ENCODE data around the gene MUC4. TPM values are rescaled to one million over a fixed set of nuclear protein-coding genes. Genes with fewer than 3 reads are reported as not detected.

Gene MUC4
- total and polyA plus RNA-seq, 2 experiments from 2014 or later = 1.3 TPM

- TF ChIP-seq, protein P1, sequence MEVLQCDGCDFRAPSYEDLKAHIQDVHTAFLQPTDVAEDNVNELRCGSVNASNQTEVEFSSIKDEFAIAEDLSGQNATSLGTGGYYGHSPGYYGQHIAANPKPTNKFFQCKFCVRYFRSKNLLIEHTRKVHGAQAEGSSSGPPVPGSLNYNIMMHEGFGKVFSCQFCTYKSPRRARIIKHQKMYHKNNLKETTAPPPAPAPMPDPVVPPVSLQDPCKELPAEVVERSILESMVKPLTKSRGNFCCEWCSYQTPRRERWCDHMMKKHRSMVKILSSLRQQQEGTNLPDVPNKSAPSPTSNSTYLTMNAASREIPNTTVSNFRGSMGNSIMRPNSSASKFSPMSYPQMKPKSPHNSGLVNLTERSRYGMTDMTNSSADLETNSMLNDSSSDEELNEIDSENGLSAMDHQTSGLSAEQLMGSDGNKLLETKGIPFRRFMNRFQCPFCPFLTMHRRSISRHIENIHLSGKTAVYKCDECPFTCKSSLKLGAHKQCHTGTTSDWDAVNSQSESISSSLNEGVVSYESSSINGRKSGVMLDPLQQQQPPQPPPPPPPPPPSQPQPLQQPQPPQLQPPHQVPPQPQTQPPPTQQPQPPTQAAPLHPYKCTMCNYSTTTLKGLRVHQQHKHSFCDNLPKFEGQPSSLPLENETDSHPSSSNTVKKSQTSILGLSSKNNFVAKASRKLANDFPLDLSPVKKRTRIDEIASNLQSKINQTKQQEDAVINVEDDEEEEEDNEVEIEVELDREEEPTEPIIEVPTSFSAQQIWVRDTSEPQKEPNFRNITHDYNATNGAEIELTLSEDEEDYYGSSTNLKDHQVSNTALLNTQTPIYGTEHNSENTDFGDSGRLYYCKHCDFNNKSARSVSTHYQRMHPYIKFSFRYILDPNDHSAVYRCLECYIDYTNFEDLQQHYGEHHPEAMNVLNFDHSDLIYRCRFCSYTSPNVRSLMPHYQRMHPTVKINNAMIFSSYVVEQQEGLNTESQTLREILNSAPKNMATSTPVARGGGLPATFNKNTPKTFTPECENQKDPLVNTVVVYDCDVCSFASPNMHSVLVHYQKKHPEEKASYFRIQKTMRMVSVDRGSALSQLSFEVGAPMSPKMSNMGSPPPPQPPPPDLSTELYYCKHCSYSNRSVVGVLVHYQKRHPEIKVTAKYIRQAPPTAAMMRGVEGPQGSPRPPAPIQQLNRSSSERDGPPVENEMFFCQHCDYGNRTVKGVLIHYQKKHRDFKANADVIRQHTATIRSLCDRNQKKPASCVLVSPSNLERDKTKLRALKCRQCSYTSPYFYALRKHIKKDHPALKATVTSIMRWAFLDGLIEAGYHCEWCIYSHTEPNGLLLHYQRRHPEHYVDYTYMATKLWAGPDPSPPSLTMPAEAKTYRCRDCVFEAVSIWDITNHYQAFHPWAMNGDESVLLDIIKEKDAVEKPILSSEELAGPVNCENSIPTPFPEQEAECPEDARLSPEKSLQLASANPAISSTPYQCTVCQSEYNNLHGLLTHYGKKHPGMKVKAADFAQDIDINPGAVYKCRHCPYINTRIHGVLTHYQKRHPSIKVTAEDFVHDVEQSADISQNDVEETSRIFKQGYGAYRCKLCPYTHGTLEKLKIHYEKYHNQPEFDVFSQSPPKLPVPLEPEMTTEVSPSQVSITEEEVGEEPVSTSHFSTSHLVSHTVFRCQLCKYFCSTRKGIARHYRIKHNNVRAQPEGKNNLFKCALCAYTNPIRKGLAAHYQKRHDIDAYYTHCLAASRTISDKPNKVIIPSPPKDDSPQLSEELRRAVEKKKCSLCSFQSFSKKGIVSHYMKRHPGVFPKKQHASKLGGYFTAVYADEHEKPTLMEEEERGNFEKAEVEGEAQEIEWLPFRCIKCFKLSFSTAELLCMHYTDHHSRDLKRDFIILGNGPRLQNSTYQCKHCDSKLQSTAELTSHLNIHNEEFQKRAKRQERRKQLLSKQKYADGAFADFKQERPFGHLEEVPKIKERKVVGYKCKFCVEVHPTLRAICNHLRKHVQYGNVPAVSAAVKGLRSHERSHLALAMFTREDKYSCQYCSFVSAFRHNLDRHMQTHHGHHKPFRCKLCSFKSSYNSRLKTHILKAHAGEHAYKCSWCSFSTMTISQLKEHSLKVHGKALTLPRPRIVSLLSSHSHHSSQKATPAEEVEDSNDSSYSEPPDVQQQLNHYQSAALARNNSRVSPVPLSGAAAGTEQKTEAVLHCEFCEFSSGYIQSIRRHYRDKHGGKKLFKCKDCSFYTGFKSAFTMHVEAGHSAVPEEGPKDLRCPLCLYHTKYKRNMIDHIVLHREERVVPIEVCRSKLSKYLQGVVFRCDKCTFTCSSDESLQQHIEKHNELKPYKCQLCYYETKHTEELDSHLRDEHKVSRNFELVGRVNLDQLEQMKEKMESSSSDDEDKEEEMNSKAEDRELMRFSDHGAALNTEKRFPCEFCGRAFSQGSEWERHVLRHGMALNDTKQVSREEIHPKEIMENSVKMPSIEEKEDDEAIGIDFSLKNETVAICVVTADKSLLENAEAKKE (CRISPR knock-in tag; IDR thresholded peaks at IDR 0.05) = no peak
- TF ChIP-seq STAT1 (IDR thresholded peaks at IDR 0.05; ENCODE audit: unreplicated experiment) (no peak), EZH2 (IDR thresholded peaks at IDR 0.05; ENCODE audit: low read depth, unreplicated experiment) (no peak), JUNB (IDR thresholded peaks at IDR 0.05; ENCODE audit: unreplicated experiment) (no peak), POLR2AphosphoS5 (IDR thresholded peaks at IDR 0.05; ENCODE audit: low read depth) (no peak), EZH2phosphoT487 (IDR thresholded peaks at IDR 0.05; ENCODE audit: unreplicated experiment) (no peak), ZNF114 (CRISPR knock-in tag; IDR thresholded peaks at IDR 0.05) (no peak), CREB1 (CRISPR knock-in tag; IDR thresholded peaks at IDR 0.05; ENCODE audit: low read depth) (no peak), NANOG (IDR thresholded peaks at IDR 0.05; ENCODE audit: borderline replicate concordance) (no peak), CTCF (conservative IDR thresholded peaks at IDR 0.05; ENCODE audit: low read depth in 2 of 2) (no peak)
Observed at GRCh38 chr3:195807681-195808121, 4.0 kb downstream of the MUC4 start (continued).
